Measurements from ENCODE around the gene IFITM10.

GRCh38 chr11:1763336-1763795, 13.0 kb upstream of the IFITM10 start:
- no peak for TF ChIP-seq CTCF (IDR thresholded peaks at IDR 0.05)
- no peak for TF ChIP-seq POLR2A (IDR thresholded peaks at IDR 0.05)
